Activated CD4-positive, alpha-beta T cell treated with anti-CD3 and anti-CD28 coated beads for 36 hours (primary cell): Measurements from ENCODE around the gene DYNLT4. TPM values are rescaled to one million over a fixed set of nuclear protein-coding genes. Genes with fewer than 3 reads are reported as not detected.
A peak's percentile ranks its signal among the peaks of the same experiment; 100 is the strongest.

Experiments used
- ATAC-seq: fragments of 200-7000 bp; cut with Tn5 transposase; one replicate; pipeline ENCODE4 v1.10.0; 2021; ENCODE audit warnings: mild to moderate bottlenecking, moderate library complexity
- CTCF ChIA-PET: fragments of 350-600 bp; sonication (Branson Sonifier 250); formaldehyde crosslinking; loops from one replicate; lab custom pipeline; 2021; ENCODE audit warnings: antibody characterized with exemption; lab: Charles Lee
- POLR2A ChIA-PET: fragments of 350-600 bp; sonication (Branson Sonifier 250); formaldehyde crosslinking; loops from one replicate; lab custom pipeline; 2021; ENCODE audit warnings: antibody characterized with exemption, inconsistent platforms; lab: Charles Lee
- DNase-seq: peaks from one replicate; pipeline ENCODE4 v3.0.0-alpha.2; 2020
- H3K27ac Mint-ChIP-seq: one replicate; pipeline ENCODE4 v1.8.0; 2021; ENCODE audit warnings: mixed read lengths
- H3K27me3 Mint-ChIP-seq: one replicate; pipeline ENCODE4 v1.8.0; 2021; ENCODE audit warnings: mixed read lengths
- H3K36me3 Mint-ChIP-seq: one replicate; pipeline ENCODE4 v1.8.0; 2021; ENCODE audit warnings: low read depth, mixed read lengths
- H3K4me1 Mint-ChIP-seq: one replicate; pipeline ENCODE4 v1.8.0; 2021; ENCODE audit warnings: mixed read lengths
- H3K4me3 Mint-ChIP-seq: one replicate; pipeline ENCODE4 v1.8.0; 2021; ENCODE audit warnings: mild to moderate bottlenecking, moderate library complexity, mixed read lengths
- H3K9me3 Mint-ChIP-seq: one replicate; pipeline ENCODE4 v1.8.0; 2021; ENCODE audit warnings: low read depth, mixed read lengths
- intact Hi-C, 2 experiments: fragments of 100-400 bp; cut with DNase I in 1 of 2; cut with micrococcal nuclease in 1 of 2; formaldehyde crosslinking; loops; one replicate each; pipeline versions ENCODE4 v1.14.2 to v1.15.1; 2022 to 2024; cut with DNase I, micrococcal nuclease
- total RNA-seq, 2 experiments: library from RNA; stranded (reverse); gene quantifications; one replicate each; pipeline ENCODE4 v1.2.3, GENCODE V29; 2021

Gene DYNLT4, protein sequence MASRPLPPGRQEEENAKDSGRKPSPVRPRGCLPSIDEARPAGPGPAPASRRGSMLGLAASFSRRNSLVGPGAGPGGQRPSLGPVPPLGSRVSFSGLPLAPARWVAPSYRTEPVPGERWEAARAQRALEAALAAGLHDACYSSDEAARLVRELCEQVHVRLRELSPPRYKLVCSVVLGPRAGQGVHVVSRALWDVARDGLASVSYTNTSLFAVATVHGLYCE
- under 1 TPM in 1 of 2 experiments, not detected in 1; 0.32 TPM for total RNA-seq

DNA sequence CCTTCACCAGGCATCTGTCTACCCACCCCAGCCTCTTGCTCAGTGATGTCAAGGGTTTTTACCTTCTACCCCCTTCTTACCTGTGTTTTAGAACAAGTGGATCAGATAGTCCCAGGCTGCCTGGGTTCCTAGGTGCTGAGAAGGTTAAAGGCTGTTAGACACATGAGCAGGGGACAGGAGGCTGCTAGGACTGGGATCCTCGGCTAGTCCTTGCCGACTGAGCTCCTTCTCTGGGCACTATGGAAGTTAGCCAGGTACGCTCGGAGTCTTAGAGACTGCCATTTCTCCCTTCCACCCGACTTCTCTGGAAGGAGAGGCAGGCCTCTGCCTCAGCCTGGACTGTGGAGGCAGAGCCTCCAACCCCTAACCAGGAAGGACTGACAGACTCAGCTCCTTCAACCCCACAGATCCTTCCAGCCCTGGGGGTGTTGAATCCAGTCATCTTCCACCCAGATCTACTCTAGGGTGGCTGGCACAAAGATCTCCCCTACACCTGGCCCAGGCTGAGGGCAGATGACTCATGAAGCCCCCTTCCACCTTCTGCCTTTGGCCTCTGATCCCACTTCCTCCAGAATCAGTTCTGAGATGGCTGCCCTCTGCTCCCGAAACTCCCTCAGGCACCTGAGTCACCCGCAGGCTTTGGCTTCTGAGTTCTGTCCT is at the start of gene DYNLT4:
DYNLT4 (minus strand) TSS at position 648 of the 660 bp plus-strand sequence. CDS start 683 bp downstream, outside the sequence.
- peak within 1 kb of the TSS; percentile 87 for H3K4me3 Mint-ChIP-seq
- peak within 1 kb of the TSS; percentile 99 for H3K27ac Mint-ChIP-seq
- no peak for DNase-seq
- no peaks in the 10 kb centered on the region for H3K9me3 Mint-ChIP-seq
- no peaks in the 10 kb centered on the region for H3K27me3 Mint-ChIP-seq
- H3K4me1 Mint-ChIP-seq = peaks cover 92% of the 10 kb centered on the region
- H3K36me3 Mint-ChIP-seq = peaks cover 64% of the 10 kb centered on the region
- ChIA-PET CTCF (interaction anchor here (0.8 to 3.7 kb wide), 4 partner anchors 11 to 839 kb away, joined by 3 to 41 read pairs (median 4); partner anchors contain the start of gene RNU5D-1), POLR2A (interaction anchor here (0.6 to 8.5 kb wide), 10 partner anchors 10 to 777 kb away, joined by 3 to 337 read pairs (median 6); partner anchors contain the start of genes AKR1A1, BEST4, KIF2C and RNU5D-1)
- intact Hi-C loops = loop anchor here (1.0 to 10.0 kb wide), 6 partner anchors 68 to 776 kb away; partner anchors contain the start of genes KIF2C (in 1 of the 2) and TESK2 (in 1 of the 2)
- ATAC-seq = peak; percentile 2

DNA sequence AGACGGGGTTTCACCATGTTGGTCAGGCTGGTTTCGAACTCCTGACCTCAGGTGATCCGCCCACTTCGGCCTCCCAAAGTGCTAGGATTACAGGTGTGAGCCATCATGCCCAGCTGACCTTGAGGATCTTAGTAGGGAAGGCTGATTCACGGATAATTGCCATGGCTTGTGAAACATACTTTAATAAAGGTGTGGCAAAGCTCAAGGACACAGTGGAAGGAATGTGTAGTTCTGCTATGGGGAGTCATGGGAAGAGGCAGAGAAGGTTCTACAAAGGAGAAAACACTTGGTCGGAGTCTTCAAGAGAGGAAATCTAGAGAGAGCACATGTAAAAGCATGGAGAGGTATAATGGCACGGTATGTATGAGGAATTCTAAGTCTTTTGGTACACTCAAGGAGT is 48.6 kb upstream of the DYNLT4 start:
- Mint-ChIP-seq H3K27ac (no peak overlapping the region), H3K36me3 (peaks cover 28% of the 10 kb centered on the region), H3K4me3 (no peak overlapping the region), H3K9me3 (no peaks in the 10 kb centered on the region), H3K27me3 (no peaks in the 10 kb centered on the region), H3K4me1 (no peaks in the 10 kb centered on the region)
- intact Hi-C loops = no loop called here
- DNase-seq = no peak
- no peak for ATAC-seq
- ChIA-PET CTCF (no interaction called here), POLR2A (no interaction called here)

DNA sequence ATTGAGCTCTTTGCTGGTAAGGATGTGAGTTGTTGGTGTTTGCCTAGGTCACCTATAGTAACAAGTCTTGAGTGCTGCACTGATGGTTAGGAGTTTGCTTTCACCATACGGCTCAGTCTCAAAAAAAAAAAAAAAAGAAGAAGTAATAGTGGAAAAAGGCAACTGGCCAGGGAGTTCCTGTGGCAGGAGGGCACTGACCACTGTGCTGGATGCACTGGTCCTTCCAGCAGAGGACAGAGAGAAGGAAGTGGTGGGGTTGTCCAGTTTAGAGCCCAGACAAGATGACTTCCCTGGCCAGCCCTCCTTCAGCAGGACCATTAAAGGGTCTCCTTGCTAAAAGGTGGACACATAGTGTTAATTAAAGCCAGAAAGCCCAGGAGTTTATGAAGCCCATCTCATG is 47.8 kb upstream of the DYNLT4 start:
- intact Hi-C loops = no loop called here
- DNase-seq (no peak), ATAC-seq (no peak)
- no peaks in the 10 kb centered on the region for H3K27me3 Mint-ChIP-seq
- no peaks in the 10 kb centered on the region for H3K9me3 Mint-ChIP-seq
- no peak overlapping the region for H3K4me3 Mint-ChIP-seq
- no peak overlapping the region for H3K27ac Mint-ChIP-seq
- CTCF ChIA-PET = interaction anchor here (0.5 to 1.1 kb wide), 2 partner anchors 9 to 19 kb away, joined by 3 read pairs; no protein-coding TSS in a partner anchor
- H3K36me3 Mint-ChIP-seq = peaks cover 33% of the 10 kb centered on the region
- peaks cover 2% of the 10 kb centered on the region for H3K4me1 Mint-ChIP-seq
- POLR2A ChIA-PET = no interaction called here

DNA sequence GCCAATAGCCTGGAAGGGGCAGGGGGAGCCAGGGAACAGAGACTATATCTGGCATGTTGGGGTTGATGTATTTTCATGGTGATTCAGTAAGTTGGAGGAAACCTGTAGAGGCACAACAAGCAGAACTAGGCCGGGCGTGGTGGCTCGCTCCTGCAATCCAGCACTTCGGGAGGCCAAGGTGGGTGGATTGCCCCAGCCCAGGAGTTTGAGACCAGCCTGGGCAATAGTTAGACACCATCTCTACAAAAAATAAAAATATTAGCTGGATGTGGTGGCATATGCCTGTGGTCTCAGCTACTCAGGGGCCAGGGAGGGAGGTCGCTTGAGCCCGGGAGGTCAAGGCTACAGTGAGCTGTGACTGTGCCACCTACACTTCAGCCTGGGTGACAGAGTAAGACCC is 46.0 kb upstream of the DYNLT4 start:
- DNase-seq (no peak), ATAC-seq (no peak)
- ChIA-PET POLR2A (interaction anchor here (1.2 kb wide), 1 partner anchor 34 kb away, joined by 3 read pairs; no protein-coding TSS in a partner anchor), CTCF (interaction anchor here (1.1 kb wide), 1 partner anchor 17 kb away, joined by 4 read pairs; no protein-coding TSS in a partner anchor)
- H3K4me1 Mint-ChIP-seq = peaks cover 11% of the 10 kb centered on the region
- H3K36me3 Mint-ChIP-seq = peaks cover 42% of the 10 kb centered on the region
- no peak overlapping the region for H3K27ac Mint-ChIP-seq
- no peak overlapping the region for H3K4me3 Mint-ChIP-seq
- intact Hi-C loops = no loop called here
- no peaks in the 10 kb centered on the region for H3K9me3 Mint-ChIP-seq
- H3K27me3 Mint-ChIP-seq = no peaks in the 10 kb centered on the region

DNA sequence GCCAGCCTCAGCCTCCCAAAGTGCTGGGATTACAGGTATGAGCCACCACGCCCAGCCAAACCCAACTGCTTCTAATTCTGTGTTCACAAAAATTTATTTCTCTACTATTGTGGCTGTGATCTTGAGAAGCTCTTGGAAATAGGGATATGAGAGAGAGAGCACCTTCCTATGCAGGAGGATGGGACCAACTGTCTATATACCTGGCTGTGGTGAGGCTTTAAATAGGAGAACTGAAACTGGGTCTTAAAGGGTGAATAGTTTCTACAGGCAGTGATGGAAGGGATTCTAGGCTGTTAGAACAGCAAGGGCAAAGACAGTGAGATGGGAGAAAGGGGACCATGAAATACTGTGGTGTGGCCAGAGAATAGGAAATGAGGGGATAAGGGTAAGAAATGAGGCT is 44.2 kb upstream of the DYNLT4 start:
- ChIA-PET POLR2A (interaction anchor here (0.6 kb wide), 1 partner anchor 19 kb away, joined by 3 read pairs; no protein-coding TSS in a partner anchor), CTCF (interaction anchor here (0.7 kb wide), 1 partner anchor 130 kb away, joined by 3 read pairs; no protein-coding TSS in a partner anchor)
- Mint-ChIP-seq H3K4me1 (peaks cover 11% of the 10 kb centered on the region), H3K9me3 (no peaks in the 10 kb centered on the region), H3K27ac (no peak overlapping the region), H3K27me3 (no peaks in the 10 kb centered on the region), H3K4me3 (no peak overlapping the region), H3K36me3 (peaks cover 31% of the 10 kb centered on the region)
- intact Hi-C loops = no loop called here
- no peak for DNase-seq
- no peak for ATAC-seq

DNA sequence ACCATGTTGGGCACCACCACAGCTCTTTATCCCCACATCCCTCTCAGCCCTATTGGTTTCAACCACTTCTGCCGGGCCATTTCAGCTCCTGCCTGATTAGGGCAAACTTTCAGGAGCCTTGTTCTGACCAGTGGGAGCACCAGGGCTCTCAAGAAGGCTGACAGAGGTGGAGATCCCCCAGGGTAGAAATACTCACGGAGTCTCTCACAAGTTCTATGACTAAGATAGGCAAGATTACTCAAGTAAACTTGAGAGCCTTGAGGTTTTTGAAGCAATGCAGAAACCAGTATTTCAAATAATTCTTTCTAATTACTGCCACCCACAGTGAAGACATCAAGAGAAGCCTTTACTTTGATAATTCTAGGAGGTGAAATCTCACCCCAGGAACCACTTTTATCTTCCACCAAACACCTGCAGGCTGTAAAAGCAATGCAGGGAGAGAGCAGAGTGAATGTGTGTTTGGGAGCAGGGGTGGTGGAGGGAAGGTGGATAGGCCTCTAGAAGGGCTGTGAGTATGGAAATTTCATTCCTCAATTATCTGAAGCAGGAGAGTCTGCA is 42.5 kb upstream of the DYNLT4 start:
- DNase-seq = no peak
- no peaks in the 10 kb centered on the region for H3K9me3 Mint-ChIP-seq
- H3K4me1 Mint-ChIP-seq = peaks cover 11% of the 10 kb centered on the region
- no peaks in the 10 kb centered on the region for H3K27me3 Mint-ChIP-seq
- no peak overlapping the region for H3K4me3 Mint-ChIP-seq
- no peak overlapping the region for H3K27ac Mint-ChIP-seq
- ChIA-PET CTCF (interaction anchor here (2.6 kb wide), 1 partner anchor 14 kb away, joined by 7 read pairs; no protein-coding TSS in a partner anchor), POLR2A (no interaction called here)
- intact Hi-C loops = no loop called here
- peaks cover 28% of the 10 kb centered on the region for H3K36me3 Mint-ChIP-seq
- ATAC-seq = peak; percentile 89

DNA sequence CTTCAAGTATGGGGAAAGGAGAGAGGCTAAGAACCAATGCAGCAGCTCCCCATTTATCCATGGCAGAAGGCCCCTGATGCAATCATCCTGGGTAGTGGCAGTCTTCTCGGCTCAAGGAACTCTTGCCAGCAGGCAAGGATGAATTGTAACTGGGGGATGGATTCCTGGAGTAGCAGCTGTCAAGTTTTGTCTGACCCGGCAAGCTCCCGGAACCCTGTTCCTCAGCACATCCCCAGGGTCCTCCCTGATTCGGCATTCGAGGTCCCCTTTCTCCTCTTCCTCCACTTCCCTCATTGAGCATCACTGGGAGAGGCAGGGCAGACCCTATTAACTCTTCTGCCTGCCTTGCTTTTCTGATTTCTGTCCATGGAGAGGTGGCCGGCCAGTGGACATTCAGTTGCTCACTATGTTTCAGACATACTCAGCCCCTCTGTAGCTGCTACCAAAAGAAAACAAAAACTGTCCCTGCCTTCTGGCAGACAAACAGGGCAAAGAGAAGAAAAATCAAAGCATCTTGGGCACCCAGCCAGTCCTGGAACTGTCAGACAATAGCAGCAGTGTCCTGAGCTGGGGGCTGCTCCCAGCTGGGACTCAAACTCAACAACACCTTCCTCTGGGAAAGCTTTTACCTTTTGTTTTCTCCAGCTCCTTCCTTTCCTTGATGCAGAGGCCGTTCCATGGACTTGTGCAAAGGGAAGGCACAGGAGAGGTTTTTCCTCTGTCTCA is 41.5 kb upstream of the DYNLT4 start:
- no peak for ATAC-seq
- no peak overlapping the region for H3K27ac Mint-ChIP-seq
- H3K4me3 Mint-ChIP-seq = no peak overlapping the region
- POLR2A ChIA-PET = interaction anchor here (1.2 to 1.6 kb wide), 2 partner anchors 29 to 118 kb away, joined by 3 to 7 read pairs; no protein-coding TSS in a partner anchor
- no peaks in the 10 kb centered on the region for H3K9me3 Mint-ChIP-seq
- H3K27me3 Mint-ChIP-seq = peaks cover 3% of the 10 kb centered on the region
- CTCF ChIA-PET = interaction anchor here (2.6 kb wide), 1 partner anchor 13 kb away, joined by 7 read pairs; no protein-coding TSS in a partner anchor
- intact Hi-C loops = no loop called here
- H3K36me3 Mint-ChIP-seq = peaks cover 28% of the 10 kb centered on the region
- peaks cover 11% of the 10 kb centered on the region for H3K4me1 Mint-ChIP-seq
- DNase-seq = no peak

DNA sequence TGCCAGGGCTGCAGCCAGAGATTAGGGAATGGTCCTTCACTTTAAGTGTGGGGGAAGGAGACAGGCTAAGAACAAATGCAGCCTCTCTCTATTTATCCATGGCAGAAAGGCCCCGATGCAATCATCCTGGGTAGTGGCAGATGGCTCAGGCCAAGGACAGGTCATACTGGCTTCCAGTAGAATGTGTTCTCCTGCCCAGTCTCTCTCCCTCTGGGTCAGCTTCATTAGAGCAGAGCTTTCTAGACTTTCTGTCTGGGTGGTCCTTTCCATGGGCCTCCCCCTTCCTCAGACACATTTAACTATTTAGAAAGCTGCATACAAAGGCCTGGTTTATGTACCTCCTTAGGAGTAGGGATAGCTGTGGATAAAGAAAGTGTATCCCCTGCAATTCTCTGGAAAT is 40.7 kb upstream of the DYNLT4 start:
- POLR2A ChIA-PET = interaction anchor here (0.6 to 1.6 kb wide), 3 partner anchors 28 to 953 kb away, joined by 3 to 7 read pairs (median 4); no protein-coding TSS in a partner anchor
- Mint-ChIP-seq H3K27ac (no peak overlapping the region), H3K9me3 (no peaks in the 10 kb centered on the region), H3K36me3 (peaks cover 26% of the 10 kb centered on the region), H3K27me3 (peaks cover 3% of the 10 kb centered on the region), H3K4me1 (peaks cover 11% of the 10 kb centered on the region), H3K4me3 (no peak overlapping the region)
- CTCF ChIA-PET = interaction anchor here (2.6 kb wide), 1 partner anchor 12 kb away, joined by 7 read pairs; no protein-coding TSS in a partner anchor
- intact Hi-C loops = no loop called here
- no peak for ATAC-seq
- DNase-seq = no peak

DNA sequence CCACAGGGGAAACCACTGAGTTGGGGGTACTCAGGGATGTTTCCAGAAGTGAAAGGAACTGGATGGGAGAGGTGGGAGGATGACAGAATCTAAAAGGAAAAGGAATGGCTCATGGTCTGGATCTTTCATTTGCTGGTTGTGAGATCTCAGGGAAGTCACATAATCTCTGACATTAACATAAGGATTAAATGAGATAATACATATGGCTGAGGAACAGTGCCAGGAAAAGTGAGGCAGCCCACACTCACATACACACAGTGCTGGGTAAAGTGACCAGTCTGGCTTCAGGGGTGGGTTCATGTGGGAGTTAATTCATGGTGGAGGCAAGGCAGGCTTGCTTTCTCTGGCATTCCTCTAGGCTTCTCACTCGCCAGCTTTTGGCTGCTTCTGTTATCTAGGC is 39.8 kb upstream of the DYNLT4 start:
- peaks cover 23% of the 10 kb centered on the region for H3K36me3 Mint-ChIP-seq
- ChIA-PET CTCF (interaction anchor here (2.6 kb wide), 1 partner anchor 12 kb away, joined by 7 read pairs; no protein-coding TSS in a partner anchor), POLR2A (no interaction called here)
- H3K4me3 Mint-ChIP-seq = no peak overlapping the region
- peaks cover 11% of the 10 kb centered on the region for H3K4me1 Mint-ChIP-seq
- H3K9me3 Mint-ChIP-seq = no peaks in the 10 kb centered on the region
- ATAC-seq (no peak), DNase-seq (no peak)
- peaks cover 3% of the 10 kb centered on the region for H3K27me3 Mint-ChIP-seq
- intact Hi-C loops = no loop called here
- H3K27ac Mint-ChIP-seq = no peak overlapping the region

DNA sequence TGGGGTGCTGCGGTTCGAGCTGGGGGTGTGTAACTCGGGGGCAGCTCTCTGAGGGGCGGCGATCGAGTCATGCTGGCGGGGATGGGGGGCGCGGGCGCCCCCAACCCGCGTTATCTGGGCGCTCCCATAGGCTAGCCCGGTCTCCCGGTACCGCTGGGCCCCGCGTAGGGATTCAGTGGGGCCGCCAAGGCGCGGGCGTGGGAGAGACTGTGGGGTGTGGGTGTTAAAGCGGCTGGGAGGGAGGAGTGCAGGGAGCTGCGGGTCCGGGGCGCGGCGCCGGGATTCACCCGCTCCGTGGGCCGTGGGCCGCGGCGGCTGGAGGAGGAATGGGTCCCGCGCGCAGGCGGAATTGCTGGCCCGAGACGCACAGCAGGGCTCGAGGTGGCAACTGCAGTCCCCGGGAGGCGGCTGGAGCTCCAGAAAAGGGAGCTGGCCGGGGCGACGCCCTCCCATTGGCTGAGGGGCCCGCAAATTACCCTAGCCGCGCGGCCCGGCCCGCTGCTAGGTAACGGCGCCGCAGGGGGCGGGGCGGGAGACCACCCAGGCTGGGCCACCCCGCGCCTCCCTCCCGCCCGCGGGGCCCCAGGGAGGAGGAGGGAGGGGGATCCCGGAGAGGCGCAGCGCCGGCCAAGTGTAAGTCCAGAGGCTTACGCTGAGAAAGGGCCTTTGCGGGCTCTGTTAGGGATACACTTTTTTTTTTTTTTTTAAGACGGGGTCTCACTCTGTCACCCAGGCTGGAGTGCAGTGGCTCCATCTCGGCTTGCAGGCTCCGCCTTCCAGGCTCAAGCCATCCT is 35.9 kb upstream of the DYNLT4 start, which contains the start of gene PTCH2:
PTCH2 (minus strand) TSS at position 392 of the 794 bp plus-strand sequence; CDS start at position 71, 321 bp downstream.
- Mint-ChIP-seq H3K4me1 (no peaks in the 10 kb centered on the region), H3K4me3 (no peak within 1 kb of the TSS)
- CTCF ChIA-PET = interaction anchor here (0.5 kb wide), 1 partner anchor 24 kb away, joined by 3 read pairs; no protein-coding TSS in a partner anchor

More for the DNA sequence above, 35.9 kb upstream of the DYNLT4 start, which contains the start of gene PTCH2:
- H3K27ac Mint-ChIP-seq = no peak within 1 kb of the TSS
- intact Hi-C loops = no loop called here
- H3K9me3 Mint-ChIP-seq = no peaks in the 10 kb centered on the region
- ATAC-seq (peak; percentile 57), DNase-seq (peak; percentile 26)
- peaks cover 18% of the 10 kb centered on the region for H3K27me3 Mint-ChIP-seq
- POLR2A ChIA-PET = interaction anchor here (0.6 to 0.8 kb wide), 2 partner anchors 24 to 46 kb away, joined by 5 to 6 read pairs; no protein-coding TSS in a partner anchor
- peaks cover 4% of the 10 kb centered on the region for H3K36me3 Mint-ChIP-seq
